ENCODE results near the gene CAPN1. TPM values are rescaled to one million over a fixed set of nuclear protein-coding genes. Genes with fewer than 3 reads are reported as not detected.
"Not testable (repeated sequence)": the region's sequence is repeated elsewhere in the genome, so short reads cannot be mapped to it uniquely, and the experiment has no call there.

CAPN1 gene
- total and polyA plus RNA-seq, 10 donors = 61.6 to 203 (median 145) TPM

- intact Hi-C loops (cut with DNase I; ENCODE audit: low total_unique reads) = no loop called here
- H3K4me3 ChIP-seq = no peak overlapping the region
- no peak overlapping the region for H3K27ac ChIP-seq
- no peaks in the 10 kb centered on the region for H3K36me3 ChIP-seq
- H3K27me3 ChIP-seq (replicated peaks in 1 of 7) = no peaks in the 10 kb centered on the region
- peaks cover 0 to 47% (median 17%) of the 10 kb centered on the region in 6 donors for H3K4me1 ChIP-seq
- WGBS, 5 donors = 77 to 97% (median 88%) methylated on average over 2 of the region's 2 CpGs
- no peak for DNase-seq
- no peak for TF ChIP-seq POLR2AphosphoS5 (IDR thresholded peaks at IDR 0.05)
- peaks cover 0 to 8% (median 0%) of the 10 kb centered on the region in 8 donors for H3K9me3 ChIP-seq
These were observed 34.2 kb upstream of the CAPN1 start for GRCh38 chr11:65147352-65148075.

- no peak for TF ChIP-seq POLR2A (IDR thresholded peaks at IDR 0.05)
- TF ChIP-seq POLR2AphosphoS5 (IDR thresholded peaks at IDR 0.05) = no peak
- no peak for TF ChIP-seq CTCF (IDR thresholded peaks at IDR 0.05 in 8 of 11, conservative IDR thresholded peaks at IDR 0.05 in 3 of 11)
- Histone ChIP-seq H3K36me3 (no peaks in the 10 kb centered on the region), H3K9me3 (peaks cover 0 to 8% (median 0%) of the 10 kb centered on the region in 8 donors), H3K27me3 (replicated peaks in 1 of 7) (no peaks in the 10 kb centered on the region), H3K4me3 (no peak overlapping the region), H3K4me1 (peaks cover 0 to 47% (median 17%) of the 10 kb centered on the region in 6 donors), H3K27ac (no peak overlapping the region)
- DNase-seq = peak; percentile 39
- WGBS, 5 donors = 76 to 92% (median 87%) methylated on average over 5 of the region's 5 CpGs
- intact Hi-C loops (cut with DNase I; ENCODE audit: low total_unique reads) = no loop called here
These were observed 33.1 kb upstream of the CAPN1 start for GRCh38 chr11:65148657-65149056.

GRCh38 chr11:65150131-65150508, 31.6 kb upstream of the CAPN1 start:
- DNase-seq; H3K36me3 ChIP-seq; H3K27me3 ChIP-seq (replicated peaks in 1 of 7); intact Hi-C loops (cut with DNase I; ENCODE audit: low total_unique reads); H3K9me3 ChIP-seq; H3K4me3 ChIP-seq: not testable (repeated sequence)
- H3K4me1 ChIP-seq = peaks cover 0 to 47% (median 17%) of the 10 kb centered on the region in 6 donors
- peak overlapping the region in 7 of 8 donors; percentile 17 to 76 (median 58) for H3K27ac ChIP-seq
- WGBS, 5 donors = 67 to 79% (median 76%) methylated on average over 10 of the region's 10 CpGs

DNA sequence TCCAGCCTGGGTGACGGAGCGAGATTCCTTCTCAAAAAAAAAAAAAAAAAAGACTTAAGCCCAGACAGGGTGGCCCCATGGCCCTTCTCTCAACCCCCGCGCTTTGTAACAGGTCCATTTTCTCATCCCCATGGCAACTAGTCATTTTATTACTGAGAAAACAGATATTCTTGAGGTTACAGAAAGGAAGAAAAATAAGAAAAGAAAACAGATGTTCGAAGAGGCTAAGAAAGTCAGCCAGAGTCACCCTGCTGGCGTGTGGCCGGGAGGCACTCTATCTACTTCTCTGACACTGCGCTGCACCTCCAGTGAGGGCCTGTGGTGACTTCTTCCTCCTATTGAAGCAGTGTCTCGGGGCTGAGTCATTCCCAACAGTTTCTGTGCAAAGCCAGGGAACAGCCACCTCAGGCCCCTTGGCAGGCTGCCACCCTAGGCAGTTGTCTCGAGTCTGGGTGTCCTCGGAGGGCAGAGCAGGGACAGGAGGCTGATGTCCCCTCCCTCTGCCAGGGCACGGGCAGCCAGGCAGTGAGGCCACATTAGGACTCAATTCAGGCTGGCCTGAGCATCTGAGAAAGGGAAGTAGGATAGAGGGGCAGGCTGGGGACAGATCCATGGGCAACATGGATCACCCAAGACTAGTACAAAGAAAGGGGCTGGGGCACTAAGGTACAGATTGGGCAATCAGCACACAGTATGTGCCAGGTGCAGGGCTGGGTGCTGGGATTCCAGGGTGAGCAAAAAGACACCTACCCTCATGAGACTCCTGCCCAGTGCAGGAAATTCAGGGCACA, 31.0 kb upstream of the CAPN1 start:
- H3K27me3 ChIP-seq (replicated peaks in 1 of 7) = no peaks in the 10 kb centered on the region
- DNase-seq = peak; percentile 82

More for the DNA sequence above, 31.0 kb upstream of the CAPN1 start:
- H3K4me1 ChIP-seq = peaks cover 0 to 45% (median 17%) of the 10 kb centered on the region in 6 donors
- intact Hi-C loops (cut with DNase I; ENCODE audit: low total_unique reads) = no loop called here
- H3K9me3 ChIP-seq = peaks cover 0 to 8% (median 0%) of the 10 kb centered on the region in 8 donors
- no peaks in the 10 kb centered on the region for H3K36me3 ChIP-seq
- TF ChIP-seq POLR2A (IDR thresholded peaks at IDR 0.05) (no peak), POLR2AphosphoS5 (IDR thresholded peaks at IDR 0.05) (peak; percentile 35 to 58 (median 40)), CTCF (IDR thresholded peaks at IDR 0.05 in 8 of 11, conservative IDR thresholded peaks at IDR 0.05 in 3 of 11) (peak in 1 of 11 experiments; percentile 13)
- 19 to 39% (median 29%) methylated on average over 9 to 12 of the region's 12 CpGs for WGBS, 5 donors
- no peak overlapping the region for H3K4me3 ChIP-seq
- peak overlapping the region in 7 of 8 donors; percentile 17 to 76 (median 58) for H3K27ac ChIP-seq
